ENCODE measurements around the gene SART1.

DNA sequence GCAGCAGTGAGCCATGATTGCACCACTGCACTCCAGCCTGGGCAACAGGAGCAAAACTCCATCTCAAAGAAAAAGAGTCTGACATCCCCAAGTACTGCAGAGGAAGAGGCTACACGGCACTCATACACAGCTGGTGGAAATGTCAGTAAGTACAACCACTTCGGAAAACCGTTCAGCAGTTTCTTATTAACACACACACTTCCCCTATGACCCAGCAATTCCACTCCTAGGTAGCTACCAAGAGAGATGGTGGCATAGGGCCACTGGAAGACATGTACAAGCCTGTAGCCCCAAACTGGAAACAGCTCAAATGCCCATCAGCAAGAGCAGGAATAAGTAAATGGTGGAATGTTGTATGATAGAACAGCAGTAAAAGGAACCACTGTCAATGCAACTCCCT, 39.0 kb upstream of the SART1 start:
- TF ChIP-seq, protein P1, sequence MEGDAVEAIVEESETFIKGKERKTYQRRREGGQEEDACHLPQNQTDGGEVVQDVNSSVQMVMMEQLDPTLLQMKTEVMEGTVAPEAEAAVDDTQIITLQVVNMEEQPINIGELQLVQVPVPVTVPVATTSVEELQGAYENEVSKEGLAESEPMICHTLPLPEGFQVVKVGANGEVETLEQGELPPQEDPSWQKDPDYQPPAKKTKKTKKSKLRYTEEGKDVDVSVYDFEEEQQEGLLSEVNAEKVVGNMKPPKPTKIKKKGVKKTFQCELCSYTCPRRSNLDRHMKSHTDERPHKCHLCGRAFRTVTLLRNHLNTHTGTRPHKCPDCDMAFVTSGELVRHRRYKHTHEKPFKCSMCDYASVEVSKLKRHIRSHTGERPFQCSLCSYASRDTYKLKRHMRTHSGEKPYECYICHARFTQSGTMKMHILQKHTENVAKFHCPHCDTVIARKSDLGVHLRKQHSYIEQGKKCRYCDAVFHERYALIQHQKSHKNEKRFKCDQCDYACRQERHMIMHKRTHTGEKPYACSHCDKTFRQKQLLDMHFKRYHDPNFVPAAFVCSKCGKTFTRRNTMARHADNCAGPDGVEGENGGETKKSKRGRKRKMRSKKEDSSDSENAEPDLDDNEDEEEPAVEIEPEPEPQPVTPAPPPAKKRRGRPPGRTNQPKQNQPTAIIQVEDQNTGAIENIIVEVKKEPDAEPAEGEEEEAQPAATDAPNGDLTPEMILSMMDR (IDR thresholded peaks at IDR 0.05) = no peak
- TF ChIP-seq POLR2A (IDR thresholded peaks at IDR 0.05) = no peak

All from esophagus squamous epithelium (tissue), 4 donors.